ENCODE results near the gene NPTX1. TPM values are rescaled to one million over a fixed set of nuclear protein-coding genes. Genes with fewer than 3 reads are reported as not detected.

Gene NPTX1
- total and polyA plus RNA-seq, 2 experiments from 2014 or later, result 3.4 to 20.5 TPM

GRCh38 chr17:80468242-80468641 lies 8.2 kb downstream of the NPTX1 start:
- no peaks in the 10 kb centered on the region for H3K79me2 ChIP-seq (replicated peaks; ENCODE audit: insufficient read depth)
- TF ChIP-seq EZH2phosphoT487 (IDR thresholded peaks at IDR 0.05; ENCODE audit: unreplicated experiment) (no peak), REST (IDR thresholded peaks at IDR 0.05; ENCODE audit: unreplicated experiment) (peak; percentile 81)
- no peaks in the 10 kb centered on the region for H3K4me1 ChIP-seq (ENCODE audit: insufficient read depth)
- peaks cover 22% of the 10 kb centered on the region for H3K27me3 ChIP-seq (ENCODE audit: insufficient read depth)
- DNase-seq (ENCODE audit: low spot score) (peak; percentile 71), ATAC-seq (peak; percentile 81)
- Mint-ChIP-seq H3K27ac (no peak overlapping the region), H3K4me3 (no peak overlapping the region), H3K36me3 (ENCODE audit: low read depth) (no peaks in the 10 kb centered on the region), H3K9me3 (no peaks in the 10 kb centered on the region), H3K27me3 (ENCODE audit: insufficient read depth, low read depth, poor library complexity) (peaks cover 36% of the 10 kb centered on the region), H3K4me1 (no peaks in the 10 kb centered on the region)
- H2AFZ ChIP-seq, result no peak overlapping the region
- no peak overlapping the region for H3K4me3 ChIP-seq
- no peak overlapping the region for H3K27ac ChIP-seq (ENCODE audit: low read depth)
- no peak overlapping the region for H3K4me2 ChIP-seq
- no peaks in the 10 kb centered on the region for H3F3A ChIP-seq (replicated peaks; ENCODE audit: low read depth)
- H3K9me2 ChIP-seq (ENCODE audit: insufficient read depth), result no peaks in the 10 kb centered on the region
- H4K20me1 ChIP-seq (replicated peaks; ENCODE audit: insufficient read depth), result no peaks in the 10 kb centered on the region
- H3K36me3 ChIP-seq (ENCODE audit: insufficient read depth), result no peaks in the 10 kb centered on the region

- Histone ChIP-seq H3K27me3 (ENCODE audit: insufficient read depth) (0 out of 2 replicates have a peak, but pooled peaks cover 2% of the 10 kb centered on the region), H3K4me3 (no peak overlapping the region), H4K20me1 (replicated peaks; ENCODE audit: insufficient read depth) (no peaks in the 10 kb centered on the region), H2AFZ (no peak overlapping the region), H3K36me3 (ENCODE audit: insufficient read depth) (no peaks in the 10 kb centered on the region), H3F3A (replicated peaks; ENCODE audit: low read depth) (no peaks in the 10 kb centered on the region), H3K4me1 (ENCODE audit: insufficient read depth) (no peaks in the 10 kb centered on the region), H3K27ac (ENCODE audit: low read depth) (no peak overlapping the region), H3K79me2 (replicated peaks; ENCODE audit: insufficient read depth) (no peaks in the 10 kb centered on the region), H3K9me2 (ENCODE audit: insufficient read depth) (no peaks in the 10 kb centered on the region), H3K4me2 (no peak overlapping the region)
- no peaks in the 10 kb centered on the region for H3K36me3 Mint-ChIP-seq (ENCODE audit: low read depth)
- H3K27me3 Mint-ChIP-seq (ENCODE audit: insufficient read depth, low read depth, poor library complexity), result peaks cover 18% of the 10 kb centered on the region
- no peaks in the 10 kb centered on the region for H3K4me1 Mint-ChIP-seq
- H3K27ac Mint-ChIP-seq, result no peak overlapping the region
- TF ChIP-seq ZNF114 (CRISPR knock-in tag; IDR thresholded peaks at IDR 0.05) (no peak), NANOG (IDR thresholded peaks at IDR 0.05; ENCODE audit: borderline replicate concordance) (no peak)
- ATAC-seq (no peak), DNase-seq (ENCODE audit: low spot score) (no peak)
- H3K4me3 Mint-ChIP-seq, result no peak overlapping the region
- H3K9me3 Mint-ChIP-seq, result no peaks in the 10 kb centered on the region
These were observed 10.2 kb downstream of the NPTX1 start for GRCh38 chr17:80466188-80466705.

GRCh38 chr17:80465327-80465974 lies 11.0 kb downstream of the NPTX1 start:
- H3K4me1 Mint-ChIP-seq, result no peaks in the 10 kb centered on the region
- no peak overlapping the region for H3K4me3 ChIP-seq
- no peak for DNase-seq (ENCODE audit: low spot score)
- H3F3A ChIP-seq (replicated peaks; ENCODE audit: low read depth), result no peaks in the 10 kb centered on the region
- H3K4me3 Mint-ChIP-seq, result no peak overlapping the region
- H3K9me3 Mint-ChIP-seq, result no peaks in the 10 kb centered on the region
- H3K27me3 ChIP-seq (ENCODE audit: insufficient read depth), result no peaks in the 10 kb centered on the region
- H3K27me3 Mint-ChIP-seq (ENCODE audit: insufficient read depth, low read depth, poor library complexity), result peaks cover 16% of the 10 kb centered on the region
- ATAC-seq, result no peak
- H3K36me3 Mint-ChIP-seq (ENCODE audit: low read depth), result no peaks in the 10 kb centered on the region
- no peak overlapping the region for H3K4me2 ChIP-seq
- no peak overlapping the region for H2AFZ ChIP-seq
- H3K36me3 ChIP-seq (ENCODE audit: insufficient read depth), result no peaks in the 10 kb centered on the region
- no peaks in the 10 kb centered on the region for H3K79me2 ChIP-seq (replicated peaks; ENCODE audit: insufficient read depth)
- H4K20me1 ChIP-seq (replicated peaks; ENCODE audit: insufficient read depth), result no peaks in the 10 kb centered on the region
- no peaks in the 10 kb centered on the region for H3K4me1 ChIP-seq (ENCODE audit: insufficient read depth)
- H3K27ac ChIP-seq (ENCODE audit: low read depth), result no peak overlapping the region
- no peak overlapping the region for H3K27ac Mint-ChIP-seq
- H3K9me2 ChIP-seq (ENCODE audit: insufficient read depth), result no peaks in the 10 kb centered on the region
- TF ChIP-seq CREB1 (CRISPR knock-in tag; IDR thresholded peaks at IDR 0.05; ENCODE audit: low read depth) (no peak), CTCF (conservative IDR thresholded peaks at IDR 0.05; ENCODE audit: low read depth in 2 of 2) (no peak)
